GM12801 (cell line): ENCODE measurements around the gene NARS2.

Experiments used
- CTCF ChIP-seq: IDR thresholded peaks from one replicate; pipeline ENCODE4 v1.5.1; 2011; ENCODE audit warnings: control low read depth; ENCODE audit not compliant: insufficient read length; ENCODE audit errors: extremely low read depth

NARS2 gene

DNA sequence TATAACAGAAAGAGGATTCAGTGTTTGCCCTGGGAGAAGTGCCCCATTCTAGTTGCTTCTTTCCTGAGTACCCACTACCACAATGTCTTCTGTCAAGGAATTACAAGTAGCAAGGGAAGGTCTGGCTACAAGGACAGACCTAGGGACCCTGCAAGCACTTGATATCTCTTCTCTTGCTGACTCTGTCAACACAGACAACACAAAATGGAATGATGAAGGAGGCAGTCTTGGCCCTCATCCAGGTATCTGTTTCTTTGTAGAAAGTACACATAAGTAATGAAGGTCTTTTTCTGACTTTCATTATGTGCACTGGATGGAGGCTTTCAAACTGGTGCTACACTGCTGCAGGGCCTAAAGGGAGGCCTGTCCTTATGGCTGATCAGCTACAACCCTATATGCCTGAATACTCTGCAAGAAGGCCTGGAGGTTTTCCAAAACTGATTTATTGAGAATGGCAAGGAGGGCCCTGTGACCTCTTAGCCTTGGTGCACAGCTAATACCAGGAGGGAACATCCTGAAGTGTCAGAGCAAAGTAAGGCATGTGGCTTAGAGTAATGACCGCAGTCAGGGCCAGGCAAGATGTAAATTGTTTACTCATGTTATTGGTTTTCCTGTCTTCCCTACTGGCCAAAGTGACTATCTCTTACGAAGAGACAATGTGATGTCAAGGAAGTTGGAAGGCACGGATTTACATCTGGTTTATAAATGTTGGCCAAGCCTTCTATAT, 188.3 kb downstream of the NARS2 start:
- no peak for TF ChIP-seq CTCF
